ENCODE measurements around the gene ZBTB6. TPM values are rescaled to one million over a fixed set of nuclear protein-coding genes. Genes with fewer than 3 reads are reported as not detected.
"Not testable (repeated sequence)": the region's sequence is repeated elsewhere in the genome, so short reads cannot be mapped to it uniquely, and the experiment has no call there.

The ZBTB6 gene
- total and polyA plus RNA-seq, 9 donors = 7.8 to 11.7 (median 9.7) TPM

GRCh38 chr9:122929796-122930354 is 16.8 kb upstream of the ZBTB6 start:
- H3K36me3 ChIP-seq (ENCODE audit: control insufficient read depth, insufficient read depth, low read length) = peaks cover 1% of the 10 kb centered on the region
- peaks cover 8% of the 10 kb centered on the region for H3K4me1 ChIP-seq (ENCODE audit: control insufficient read depth, insufficient read depth, low read length)
- no peaks in the 10 kb centered on the region for H3K27me3 ChIP-seq (ENCODE audit: control insufficient read depth, insufficient read depth, low read length)
- no peak overlapping the region for H3K27ac ChIP-seq (ENCODE audit: low read length)
- no peaks in the 10 kb centered on the region for H3K9me3 ChIP-seq (replicated peaks; ENCODE audit: control insufficient read depth, low read depth, low read length)
- H3K4me3 ChIP-seq (ENCODE audit: low read length) = no peak overlapping the region
- WGBS (ENCODE audit: insufficient coverage) = 86% methylated on average over 1 of the region's 1 CpG
- no peak for DNase-seq

GRCh38 chr9:122923947-122924346 is 10.8 kb upstream of the ZBTB6 start:
- no peaks in the 10 kb centered on the region for H3K9me3 ChIP-seq (replicated peaks; ENCODE audit: control insufficient read depth, low read depth, low read length)
- H3K36me3 ChIP-seq (ENCODE audit: control insufficient read depth, insufficient read depth, low read length) = peaks cover 5% of the 10 kb centered on the region
- H3K4me1 ChIP-seq (ENCODE audit: control insufficient read depth, insufficient read depth, low read length) = no peaks in the 10 kb centered on the region
- no peak for DNase-seq
- H3K4me3 ChIP-seq (ENCODE audit: low read length) = no peak overlapping the region
- no CpG with 5 or more reads among the region's 3 CpGs for WGBS (ENCODE audit: insufficient coverage)
- no peaks in the 10 kb centered on the region for H3K27me3 ChIP-seq (ENCODE audit: control insufficient read depth, insufficient read depth, low read length)
- H3K27ac ChIP-seq (ENCODE audit: low read length) = no peak overlapping the region

- 100% methylated on average over 2 of the region's 8 CpGs for WGBS (ENCODE audit: insufficient coverage)
- Histone ChIP-seq H3K27ac (ENCODE audit: low read length) (no peak overlapping the region), H3K4me3 (ENCODE audit: low read length) (no peak overlapping the region), H3K27me3 (ENCODE audit: control insufficient read depth, insufficient read depth, low read length) (no peaks in the 10 kb centered on the region), H3K36me3 (ENCODE audit: control insufficient read depth, insufficient read depth, low read length) (peaks cover 5% of the 10 kb centered on the region), H3K4me1 (ENCODE audit: control insufficient read depth, insufficient read depth, low read length) (no peaks in the 10 kb centered on the region), H3K9me3 (replicated peaks; ENCODE audit: control insufficient read depth, low read depth, low read length) (no peaks in the 10 kb centered on the region)
- no peak for DNase-seq
These were observed 9.6 kb upstream of the ZBTB6 start for GRCh38 chr9:122922713-122923112.

- H3K36me3 ChIP-seq (ENCODE audit: control insufficient read depth, insufficient read depth, low read length) = peaks cover 3% of the 10 kb centered on the region
- 92% methylated on average over 2 of the region's 2 CpGs for WGBS (ENCODE audit: insufficient coverage)
- DNase-seq = no peak
- no peak overlapping the region for H3K27ac ChIP-seq (ENCODE audit: low read length)
- H3K9me3 ChIP-seq (replicated peaks; ENCODE audit: control insufficient read depth, low read depth, low read length) = no peaks in the 10 kb centered on the region
- H3K27me3 ChIP-seq (ENCODE audit: control insufficient read depth, insufficient read depth, low read length) = no peaks in the 10 kb centered on the region
- H3K4me1 ChIP-seq (ENCODE audit: control insufficient read depth, insufficient read depth, low read length) = peaks cover 4% of the 10 kb centered on the region
- H3K4me3 ChIP-seq (ENCODE audit: low read length) = no peak overlapping the region
These were observed 5.2 kb upstream of the ZBTB6 start for GRCh38 chr9:122918310-122918709.

- Histone ChIP-seq H3K4me1 (ENCODE audit: control insufficient read depth, insufficient read depth, low read length) (peaks cover 4% of the 10 kb centered on the region), H3K27ac (ENCODE audit: low read length) (peak overlapping the region; percentile 86), H3K9me3 (replicated peaks; ENCODE audit: control insufficient read depth, low read depth, low read length) (no peaks in the 10 kb centered on the region), H3K27me3 (ENCODE audit: control insufficient read depth, insufficient read depth, low read length) (no peaks in the 10 kb centered on the region), H3K36me3 (ENCODE audit: control insufficient read depth, insufficient read depth, low read length) (peaks cover 8% of the 10 kb centered on the region), H3K4me3 (ENCODE audit: low read length) (peak overlapping the region; percentile 83)
- no peak for DNase-seq
- 4% methylated on average over 7 of the region's 9 CpGs for WGBS (ENCODE audit: insufficient coverage)
These were observed 506 bp downstream of the ZBTB6 start for GRCh38 chr9:122912671-122912963.

- H3K27ac ChIP-seq (ENCODE audit: low read length); H3K9me3 ChIP-seq (replicated peaks; ENCODE audit: control insufficient read depth, low read depth, low read length); H3K4me3 ChIP-seq (ENCODE audit: low read length); H3K4me1 ChIP-seq (ENCODE audit: control insufficient read depth, insufficient read depth, low read length); H3K27me3 ChIP-seq (ENCODE audit: control insufficient read depth, insufficient read depth, low read length); DNase-seq; H3K36me3 ChIP-seq (ENCODE audit: control insufficient read depth, insufficient read depth, low read length): not testable (repeated sequence)
- WGBS (ENCODE audit: insufficient coverage) = 95% methylated on average over 7 of the region's 16 CpGs
These were observed 7.0 kb downstream of the ZBTB6 start for GRCh38 chr9:122906122-122906521.

- Histone ChIP-seq H3K27ac (ENCODE audit: low read length) (peak within 1 kb of the TSS; percentile 91), H3K4me3 (ENCODE audit: low read length) (peak within 1 kb of the TSS; percentile 81), H3K27me3 (ENCODE audit: control insufficient read depth, insufficient read depth, low read length) (no peaks in the 10 kb centered on the region), H3K4me1 (ENCODE audit: control insufficient read depth, insufficient read depth, low read length) (no peaks in the 10 kb centered on the region), H3K9me3 (replicated peaks; ENCODE audit: control insufficient read depth, low read depth, low read length) (no peaks in the 10 kb centered on the region), H3K36me3 (ENCODE audit: control insufficient read depth, insufficient read depth, low read length) (no peaks in the 10 kb centered on the region)
- peak; percentile 100 for DNase-seq
- WGBS (ENCODE audit: insufficient coverage) = under 1% methylated on average over 58 of the region's 77 CpGs
These were observed 8.1 kb downstream of the ZBTB6 start, which contains the start of gene RC3H2 for GRCh38 chr9:122904823-122905710. RC3H2 (minus strand) TSS chr9:122905359; CDS start chr9:122897509, 7,850 bp downstream.

GRCh38 chr9:122904466-122904822 is 8.7 kb downstream of the ZBTB6 start:
- no peak for DNase-seq
- WGBS (ENCODE audit: insufficient coverage) = 0% methylated on average over 2 of the region's 8 CpGs
- Histone ChIP-seq H3K27me3 (ENCODE audit: control insufficient read depth, insufficient read depth, low read length) (no peaks in the 10 kb centered on the region), H3K4me3 (ENCODE audit: low read length) (peak overlapping the region; percentile 81), H3K36me3 (ENCODE audit: control insufficient read depth, insufficient read depth, low read length) (no peaks in the 10 kb centered on the region), H3K4me1 (ENCODE audit: control insufficient read depth, insufficient read depth, low read length) (no peaks in the 10 kb centered on the region), H3K27ac (ENCODE audit: low read length) (peak overlapping the region; percentile 91), H3K9me3 (replicated peaks; ENCODE audit: control insufficient read depth, low read depth, low read length) (no peaks in the 10 kb centered on the region)

GRCh38 chr9:122900791-122901190 is 12.3 kb downstream of the ZBTB6 start:
- Histone ChIP-seq H3K4me3 (ENCODE audit: low read length) (no peak overlapping the region), H3K27ac (ENCODE audit: low read length) (no peak overlapping the region), H3K4me1 (ENCODE audit: control insufficient read depth, insufficient read depth, low read length) (no peaks in the 10 kb centered on the region), H3K36me3 (ENCODE audit: control insufficient read depth, insufficient read depth, low read length) (peaks cover 7% of the 10 kb centered on the region), H3K9me3 (replicated peaks; ENCODE audit: control insufficient read depth, low read depth, low read length) (no peaks in the 10 kb centered on the region), H3K27me3 (ENCODE audit: control insufficient read depth, insufficient read depth, low read length) (no peaks in the 10 kb centered on the region)
- DNase-seq = no peak
- WGBS (ENCODE audit: insufficient coverage) = no CpG with 5 or more reads among the region's 2 CpGs

GRCh38 chr9:122897969-122898368 is 15.2 kb downstream of the ZBTB6 start:
- Histone ChIP-seq H3K4me1 (ENCODE audit: control insufficient read depth, insufficient read depth, low read length) (no peaks in the 10 kb centered on the region), H3K9me3 (replicated peaks; ENCODE audit: control insufficient read depth, low read depth, low read length) (no peaks in the 10 kb centered on the region), H3K4me3 (ENCODE audit: low read length) (no peak overlapping the region), H3K27me3 (ENCODE audit: control insufficient read depth, insufficient read depth, low read length) (no peaks in the 10 kb centered on the region), H3K36me3 (ENCODE audit: control insufficient read depth, insufficient read depth, low read length) (peaks cover 10% of the 10 kb centered on the region), H3K27ac (ENCODE audit: low read length) (no peak overlapping the region)
- DNase-seq = no peak
- no CpG with 5 or more reads among the region's 1 CpG for WGBS (ENCODE audit: insufficient coverage)

All from muscle of leg (tissue), 11 donors.